ENCODE data around the gene KDM1B. TPM values are rescaled to one million over a fixed set of nuclear protein-coding genes. Genes with fewer than 3 reads are reported as not detected.

Gene KDM1B
- total RNA-seq = 13.7 and 14.8 TPM in 2 replicates

GRCh38 chr6:18155150-18155863, at the start of gene KDM1B:
Gene KDM1B, plus strand, starts transcription at chr6:18155422. Its CDS starts 4,474 bp downstream, at chr6:18159896.

GRCh38 chr6:18122128-18123093, 32.8 kb upstream of the KDM1B start, which contains the start of gene NHLRC1:
Gene NHLRC1, minus strand, starts transcription at chr6:18122677. Its CDS starts 71 bp downstream, at chr6:18122606.

GRCh38 chr6:18154507-18155149, 594 bp upstream of the KDM1B start, which contains the start of gene TPMT:
Gene TPMT, minus strand, starts transcription at chr6:18155077. Its CDS starts 5,950 bp downstream, at chr6:18149127.

GRCh38 chr6:18264219-18264922, 109.1 kb downstream of the KDM1B start, which contains the start of gene DEK:
Gene DEK, minus strand, starts transcription at chr6:18264530. Its CDS starts 543 bp downstream, at chr6:18263987.

Other genes with a start within 250 kb of the KDM1B start
- gene KIF13A, start 167.8 kb upstream of the KDM1B start, total RNA-seq = 13.5 and 19.4 TPM in 2 replicates
- gene NHLRC1, start 32.7 kb upstream of the KDM1B start, total RNA-seq = 1.9 and 2.9 TPM in 2 replicates
- gene TPMT, start 345 bp upstream of the KDM1B start, total RNA-seq = 8.2 and 11.9 TPM in 2 replicates
- gene DEK, start 109.1 kb downstream of the KDM1B start, total RNA-seq = 25.4 and 77.6 TPM in 2 replicates
- 2.1 and 13.2 TPM in 2 replicates for gene RNF144B, start 231.9 kb downstream of the KDM1B start, total RNA-seq